Measurements from ENCODE around the gene SFT2D3.

The SFT2D3 gene

GRCh38 chr2:127680706-127681287 is 20.5 kb upstream of the SFT2D3 start:
- no peak for DNase-seq (ENCODE audit: low read depth, low spot score)
- H3K27ac ChIP-seq, result no peak overlapping the region

GRCh38 chr2:127681288-127681804 is 20.0 kb upstream of the SFT2D3 start:
- no peak overlapping the region for H3K27ac ChIP-seq
- no peak for DNase-seq (ENCODE audit: low read depth, low spot score)

DNA sequence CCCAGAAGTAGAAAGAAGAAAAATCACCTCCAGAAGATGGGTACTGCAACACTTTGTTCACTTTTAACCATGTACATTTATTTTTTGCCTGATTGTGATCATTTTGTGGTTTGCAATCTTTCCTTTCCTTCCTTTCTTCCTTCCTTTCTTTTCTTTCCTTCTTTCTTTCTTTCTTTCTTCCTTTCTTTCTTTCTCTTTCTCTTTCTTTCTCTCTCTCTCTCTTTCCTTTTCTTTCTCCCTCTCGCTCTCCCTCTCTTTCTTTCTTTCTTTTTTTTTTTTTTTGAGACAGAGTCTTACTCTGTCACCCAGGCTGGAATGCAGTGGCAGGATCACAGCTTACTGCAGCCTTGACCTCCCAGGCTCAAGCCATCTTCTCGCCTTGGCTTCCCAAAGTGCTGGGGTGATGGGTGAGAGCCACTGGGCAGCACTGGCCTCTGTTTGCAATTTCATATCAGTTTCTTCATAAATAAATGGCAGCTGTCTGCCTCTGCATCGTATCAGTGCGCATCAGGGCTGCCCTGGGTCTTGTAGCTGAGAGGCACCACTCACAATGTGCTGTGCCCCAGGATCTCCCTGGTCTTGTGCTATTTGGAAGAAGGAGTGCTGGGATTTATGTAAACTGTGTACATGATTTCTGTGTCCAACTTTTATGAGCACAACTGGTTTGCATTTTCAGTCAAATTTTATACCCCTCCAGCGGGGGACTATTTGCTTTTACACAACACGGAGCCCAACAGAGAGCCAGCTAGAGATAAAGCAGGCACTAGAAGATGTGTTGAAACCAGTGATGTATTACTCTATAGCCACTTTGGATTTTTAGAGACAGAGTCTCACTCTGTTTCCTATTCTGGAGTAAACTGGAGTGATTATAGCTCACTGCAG is 19.1 kb upstream of the SFT2D3 start:
- no peak overlapping the region for H3K27ac ChIP-seq
- no peak for DNase-seq (ENCODE audit: low read depth, low spot score)

- DNase-seq (ENCODE audit: low read depth, low spot score), result no peak
- no peak overlapping the region for H3K27ac ChIP-seq
Observed at GRCh38 chr2:127683056-127683455, 18.2 kb upstream of the SFT2D3 start.

- DNase-seq (ENCODE audit: low read depth, low spot score), result no peak
- no peak overlapping the region for H3K27ac ChIP-seq
Observed at GRCh38 chr2:127683757-127684156, 17.5 kb upstream of the SFT2D3 start.

DNA sequence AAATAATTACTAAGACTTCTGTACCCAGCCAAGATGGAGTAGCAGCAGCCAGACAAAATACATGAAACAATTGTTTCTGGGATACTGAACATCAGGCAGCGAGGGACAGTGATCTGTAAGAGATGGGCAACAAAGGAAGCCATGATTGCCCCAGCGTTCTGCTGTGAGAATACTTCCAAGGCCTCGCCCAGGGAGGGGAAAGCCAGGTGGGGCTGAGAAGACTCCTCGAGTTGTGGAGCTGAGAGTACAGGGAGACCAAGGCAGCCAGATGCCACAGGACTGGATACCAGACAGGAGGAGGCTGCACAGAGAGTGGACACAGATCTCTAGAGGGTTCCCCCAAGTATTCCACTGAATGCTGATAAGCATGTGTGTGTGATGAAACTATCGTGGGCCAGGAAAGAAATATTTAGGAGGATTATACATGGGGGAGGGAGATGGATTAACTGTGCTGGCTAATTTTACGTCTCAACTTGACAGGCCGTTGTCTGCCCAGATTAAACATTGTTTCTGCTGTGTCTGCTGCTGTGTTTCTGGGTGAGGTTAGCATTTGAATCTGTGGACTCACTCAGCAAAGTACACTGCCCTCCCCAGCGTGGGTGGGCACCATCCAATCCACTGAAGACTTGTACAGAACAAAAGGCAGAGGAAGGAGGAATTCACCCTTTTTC is 15.8 kb upstream of the SFT2D3 start:
- H3K27ac ChIP-seq, result no peak overlapping the region
- DNase-seq (ENCODE audit: low read depth, low spot score), result no peak

GRCh38 chr2:127688405-127688804 is 12.9 kb upstream of the SFT2D3 start:
- no peak for DNase-seq (ENCODE audit: low read depth, low spot score)
- H3K27ac ChIP-seq, result no peak overlapping the region

DNA sequence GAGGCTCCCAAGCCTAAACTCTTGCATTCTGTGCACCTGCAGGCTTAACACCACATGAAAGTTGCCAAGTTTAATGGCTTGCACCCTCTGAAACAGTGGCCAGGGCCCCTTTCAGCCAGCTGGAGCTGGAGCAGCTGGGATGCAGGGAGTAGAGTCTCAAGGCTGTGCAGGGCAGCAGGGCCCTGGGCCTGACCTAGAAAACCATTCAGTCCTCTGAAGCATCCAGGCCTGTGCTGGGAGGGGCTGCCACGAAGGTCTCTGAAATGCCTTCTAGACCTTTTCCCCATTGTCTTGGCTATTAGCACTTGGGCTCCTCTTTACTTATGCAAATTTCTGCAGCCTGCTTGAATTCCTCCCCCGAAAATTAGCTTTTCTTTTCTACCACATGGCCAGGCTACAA is 10.6 kb upstream of the SFT2D3 start:
- no peak overlapping the region for H3K27ac ChIP-seq
- DNase-seq (ENCODE audit: low read depth, low spot score), result no peak

DNA sequence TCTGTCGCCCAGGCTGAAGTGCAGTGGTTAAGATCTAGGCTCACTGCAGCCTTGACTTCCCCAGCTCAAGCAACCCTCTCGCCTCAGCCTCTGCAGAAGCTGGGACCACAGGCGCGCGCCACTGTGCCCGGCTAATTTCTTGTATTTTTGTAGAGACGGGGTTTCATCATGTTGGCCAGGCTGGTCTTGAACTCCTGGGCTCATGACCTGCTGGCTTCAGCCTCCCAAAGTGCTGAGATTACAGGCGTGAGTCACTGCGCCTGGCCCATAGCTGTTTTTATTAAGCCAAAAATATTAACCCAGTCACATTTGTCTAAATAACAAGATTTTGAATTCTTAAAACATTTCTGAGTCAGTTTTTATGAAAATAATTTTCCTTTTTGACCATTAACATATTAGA is 6.3 kb upstream of the SFT2D3 start:
- no peak overlapping the region for H3K27ac ChIP-seq
- DNase-seq (ENCODE audit: low read depth, low spot score), result no peak

GRCh38 chr2:127695491-127696472 is 5.5 kb upstream of the SFT2D3 start:
- no peak overlapping the region for H3K27ac ChIP-seq
- DNase-seq (ENCODE audit: low read depth, low spot score), result no peak

DNA sequence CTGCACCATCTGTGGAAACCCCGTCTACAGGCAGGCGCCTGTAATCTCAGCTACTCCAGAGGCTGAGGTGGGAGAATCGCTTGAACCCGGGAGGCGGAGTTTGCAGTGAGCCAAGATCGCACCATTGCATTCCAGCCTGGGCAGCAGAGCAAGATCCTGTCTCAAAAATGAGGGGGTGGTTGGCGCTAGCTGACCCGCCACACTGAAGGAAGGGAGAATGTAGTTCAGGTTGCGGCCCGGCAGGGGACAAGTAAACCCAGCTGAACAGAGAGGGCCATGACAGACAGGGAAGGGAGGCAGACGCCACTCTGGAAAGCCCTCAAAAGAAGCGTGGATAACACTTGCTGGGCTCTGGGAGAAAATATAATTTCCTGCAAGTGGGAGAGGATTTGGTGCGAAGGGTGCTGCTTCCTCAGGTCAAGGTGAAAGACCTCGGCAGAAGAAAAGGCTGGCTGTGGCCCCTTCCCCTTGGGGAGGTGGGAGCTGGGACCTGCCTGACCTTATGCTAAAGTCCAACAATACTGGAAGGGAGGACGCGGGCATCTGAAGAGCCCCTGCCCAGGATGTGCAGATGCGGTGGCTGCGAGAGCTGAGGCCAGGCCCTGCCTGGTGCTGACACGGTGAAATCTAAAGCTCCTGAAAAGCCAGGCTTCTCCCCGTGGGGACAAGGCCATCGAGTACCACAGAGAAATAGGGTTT is 3.7 kb upstream of the SFT2D3 start:
- H3K27ac ChIP-seq, result no peak overlapping the region
- DNase-seq (ENCODE audit: low read depth, low spot score), result no peak

DNA sequence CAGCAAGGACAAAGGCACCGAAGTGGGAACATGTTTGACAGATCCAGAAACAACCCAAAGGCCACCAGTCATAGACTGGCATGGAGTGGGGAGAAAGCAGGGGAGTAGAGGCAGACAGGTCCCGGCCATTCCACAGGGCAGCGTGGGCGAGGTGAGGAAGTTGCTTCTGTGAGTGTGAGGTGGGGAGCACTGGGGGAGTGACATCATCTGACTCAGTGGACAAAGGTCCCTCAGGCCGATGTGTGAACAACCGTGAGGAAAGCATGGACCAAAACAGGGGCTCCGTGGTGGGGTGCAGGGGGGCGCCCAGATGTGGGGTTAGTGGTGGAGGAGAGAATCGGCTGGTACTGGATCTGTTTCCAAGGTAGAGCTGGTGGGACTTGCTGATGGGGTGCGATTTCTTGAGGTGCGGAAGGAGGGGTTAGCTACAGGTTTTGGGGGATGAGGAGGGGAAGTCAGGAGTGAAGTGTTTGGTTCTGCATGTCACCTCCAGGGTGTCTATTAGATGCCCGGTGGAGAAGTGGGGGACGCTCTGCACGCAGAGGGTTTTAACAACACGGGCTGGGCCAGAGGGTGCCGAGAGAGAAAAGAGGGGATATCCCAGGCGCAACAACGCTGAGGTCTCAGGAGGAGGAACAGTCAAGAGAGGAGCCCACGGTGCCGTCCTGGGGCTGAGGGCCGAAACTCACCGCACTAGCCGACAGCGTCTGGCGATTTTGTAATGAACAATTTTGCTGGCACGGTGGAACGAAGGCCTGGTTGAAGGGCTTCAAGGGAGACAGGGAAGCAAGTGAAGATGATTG is 2.5 kb upstream of the SFT2D3 start:
- H3K27ac ChIP-seq, result no peak overlapping the region

DNA sequence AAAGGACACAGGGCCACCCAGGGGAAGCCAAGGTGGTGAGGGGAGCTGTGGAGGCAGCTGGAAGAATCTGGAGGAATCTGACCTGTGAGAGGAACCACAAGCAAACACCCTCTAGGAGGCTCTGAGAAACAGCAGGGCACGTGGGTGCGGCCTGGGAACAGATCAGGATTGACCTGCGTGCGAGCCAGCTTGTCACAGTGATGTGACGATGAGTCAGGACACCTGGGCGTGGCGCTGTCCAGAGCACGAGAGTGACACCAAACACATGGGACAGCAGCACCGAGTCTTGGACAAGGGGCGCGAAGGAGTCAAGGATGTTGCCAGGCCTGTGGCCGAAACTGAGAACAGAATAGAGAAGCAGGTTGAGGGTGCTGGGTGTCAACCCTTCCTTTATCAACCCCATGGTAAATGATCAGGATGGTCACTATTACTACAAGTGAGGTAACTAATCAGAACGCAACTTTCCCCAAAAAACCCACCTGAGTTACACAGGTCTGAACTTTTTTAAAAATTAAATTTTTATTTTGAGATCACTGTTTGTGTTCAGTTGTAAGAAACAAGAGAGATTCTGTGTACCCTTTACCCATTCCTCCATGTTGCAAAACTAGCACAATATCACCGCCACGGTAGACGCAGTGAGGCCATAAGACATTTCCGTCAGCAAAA is 637 bp upstream of the SFT2D3 start:
- peak; percentile 24 for DNase-seq (ENCODE audit: low read depth, low spot score)
- H3K27ac ChIP-seq, result peak overlapping the region; percentile 92

More for the DNA sequence above, 2.5 kb upstream of the SFT2D3 start:
- DNase-seq (ENCODE audit: low read depth, low spot score), result no peak

DNA sequence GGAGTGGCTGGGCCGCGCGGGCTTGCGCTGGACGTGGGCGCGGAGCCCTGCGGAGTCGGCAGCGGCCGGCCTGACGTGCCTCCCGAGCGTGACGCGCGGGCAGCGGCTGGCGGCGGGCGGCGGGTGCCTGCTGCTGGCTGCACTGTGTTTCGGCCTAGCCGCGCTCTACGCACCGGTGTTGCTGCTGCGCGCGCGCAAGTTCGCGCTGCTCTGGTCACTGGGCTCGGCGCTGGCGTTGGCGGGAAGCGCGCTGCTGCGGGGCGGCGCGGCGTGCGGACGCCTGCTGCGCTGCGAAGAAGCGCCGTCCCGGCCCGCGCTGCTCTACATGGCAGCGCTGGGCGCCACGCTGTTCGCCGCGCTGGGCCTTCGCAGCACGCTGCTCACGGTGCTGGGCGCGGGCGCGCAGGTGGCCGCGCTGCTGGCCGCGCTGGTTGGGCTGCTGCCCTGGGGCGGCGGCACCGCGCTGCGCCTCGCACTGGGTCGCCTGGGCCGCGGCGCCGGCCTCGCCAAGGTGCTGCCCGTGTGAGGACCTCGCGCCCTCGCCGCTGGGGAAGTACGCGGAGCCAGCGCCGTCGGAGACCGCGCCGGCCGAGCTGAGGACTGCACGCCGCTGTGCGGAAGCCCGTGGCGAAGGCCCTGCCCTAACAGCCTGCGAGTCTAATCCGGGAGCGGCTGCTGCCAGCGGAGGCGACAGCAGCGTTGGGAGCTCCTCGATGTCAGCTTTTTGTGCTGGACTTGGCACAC is 526 bp downstream of the SFT2D3 start:
- no peak for DNase-seq (ENCODE audit: low read depth, low spot score)

GRCh38 chr2:127702395-127703009 is 1.2 kb downstream of the SFT2D3 start:
- H3K27ac ChIP-seq, result peak overlapping the region; percentile 92
- DNase-seq (ENCODE audit: low read depth, low spot score), result no peak

More for the DNA sequence above, 526 bp downstream of the SFT2D3 start:
- H3K27ac ChIP-seq, result peak overlapping the region; percentile 92

DNA sequence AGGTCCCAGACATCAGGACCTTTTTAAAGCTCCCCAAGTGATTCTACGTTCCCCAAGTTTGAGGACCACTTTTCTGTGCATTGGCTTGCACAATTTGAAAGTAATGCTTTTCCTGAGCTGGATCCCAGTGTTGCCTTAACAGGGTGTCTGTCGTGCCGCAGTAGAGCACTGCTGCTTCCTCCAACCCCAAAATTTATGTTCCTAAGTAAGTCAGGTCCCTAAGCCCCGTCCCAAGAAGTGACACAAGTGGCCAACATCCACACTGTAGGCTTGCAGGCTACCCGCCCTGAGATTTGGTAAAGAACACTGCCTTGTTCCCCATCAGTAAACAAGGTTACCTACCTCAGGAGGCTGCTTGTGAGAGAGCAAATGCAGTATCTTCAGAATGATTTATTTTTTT is 2.0 kb downstream of the SFT2D3 start:
- H3K27ac ChIP-seq, result no peak overlapping the region
- DNase-seq (ENCODE audit: low read depth, low spot score), result no peak
